Stimulated activated CD8-positive, alpha-beta memory T cell treated with anti-CD3 and anti-CD28 coated beads, Interleukin-12 subunit alpha, Interleukin-12 subunit beta, amount 100 ng/mL, for 24 hours (primary cell): Measurements from ENCODE around the gene SLC17A9.

Experiments
- DNase-seq: peaks from one replicate; pipeline ENCODE4 v3.0.0-alpha.2; 2020; ENCODE audit errors: extremely low read depth

The SLC17A9 gene

GRCh38 chr20:63017076-63017825 lies 64.7 kb downstream of the SLC17A9 start:
- DNase-seq: no peak

- no peak for DNase-seq
Observed at GRCh38 chr20:63017826-63018411, 65.4 kb downstream of the SLC17A9 start.
